IMR-90 (cell line): ENCODE data around the gene TNRC6C. TPM values are rescaled to one million over a fixed set of nuclear protein-coding genes. Genes with fewer than 3 reads are reported as not detected.
A peak's percentile ranks its signal among the peaks of the same experiment; 100 is the strongest.

Experiments used
- ATAC-seq: fragments of 200-7000 bp; cut with Tn5 transposase; 2 replicates; pipeline ENCODE4 v1.9.1; 2020; ENCODE audit warnings: low read depth, mild to moderate bottlenecking, moderate library complexity
- BruUV-seq: library from RNA; stranded (reverse); fragments of 400-500 nt; replicated peaks from 2 replicates; lab custom pipeline; 2021; lab: Mats Ljungman, UMichigan
- CTCF ChIA-PET: fragments of 300-600 bp; formaldehyde crosslinking; extraction: SDS; loops from one replicate; lab custom pipeline; 2021; ENCODE audit warnings: antibody characterized with exemption; lab: Yijun Ruan, JAX
- POLR2A ChIA-PET: fragments of 300-600 bp; sonication (Branson Sonifier 250); formaldehyde crosslinking; loops from one replicate; lab custom pipeline; 2022; ENCODE audit warnings: antibody characterized with exemption; ENCODE audit not compliant: unreplicated experiment; lab: Charles Lee
- DNase-seq: peaks from one replicate; pipeline ENCODE4 v3.0.0; 2013
- H2AFZ ChIP-seq: replicated peaks from 2 replicates; pipeline ENCODE3; 2013; ENCODE audit warnings: low read length, mild to moderate bottlenecking; ENCODE audit not compliant: poor library complexity
- H2AK5ac ChIP-seq: 2 replicates; pipeline ENCODE4 v1.6.1; 2013; ENCODE audit warnings: low read depth, low read length, inconsistent platforms
- H2AK9ac ChIP-seq: replicated peaks from 2 replicates; pipeline ENCODE3; 2013; ENCODE audit warnings: mild to moderate bottlenecking, low read depth, low read length, moderate library complexity; ENCODE audit not compliant: poor library complexity
- H2BK120ac ChIP-seq: 2 replicates; pipeline ENCODE4 v1.6.1; 2013; ENCODE audit warnings: low read depth, low read length, inconsistent platforms
- H2BK15ac ChIP-seq: 3 replicates; pipeline ENCODE4 v1.6.1; 2013; ENCODE audit warnings: low read depth, low read length, inconsistent platforms
- H2BK20ac ChIP-seq: 2 replicates; pipeline ENCODE4 v1.6.1; 2013; ENCODE audit warnings: low read depth, mild to moderate bottlenecking, inconsistent platforms, low read length, moderate library complexity
- H2BK5ac ChIP-seq: 2 replicates; pipeline ENCODE4 v1.6.1; 2013; ENCODE audit warnings: mild to moderate bottlenecking, low read depth, low read length, inconsistent platforms; ENCODE audit not compliant: poor library complexity, severe bottlenecking
- H3K14ac ChIP-seq: replicated peaks from 2 replicates; pipeline ENCODE4 v1.6.1; 2013; ENCODE audit warnings: low read depth, low read length, inconsistent platforms
- H3K18ac ChIP-seq: 2 replicates; pipeline ENCODE4 v1.6.1; 2013; ENCODE audit warnings: low read depth, low read length, control low read depth
- H3K23ac ChIP-seq: 2 replicates; pipeline ENCODE4 v1.6.1; 2013; ENCODE audit warnings: low read depth, low read length, inconsistent platforms
- H3K27ac ChIP-seq: 2 replicates; pipeline ENCODE4 v1.5.1; 2013; ENCODE audit warnings: mild to moderate bottlenecking, control low read depth, low read length; ENCODE audit not compliant: insufficient read depth
- H3K27me3 ChIP-seq: 2 replicates; pipeline ENCODE4 v1.6.1; 2013; ENCODE audit warnings: low read length; ENCODE audit not compliant: control insufficient read depth, insufficient read depth
- H3K36me3 ChIP-seq: 2 replicates; pipeline ENCODE4 v1.6.1; 2013; ENCODE audit warnings: low read length, mixed read lengths; ENCODE audit not compliant: control insufficient read depth, insufficient read depth
- H3K4ac ChIP-seq: 2 replicates; pipeline ENCODE4 v1.6.1; 2013; ENCODE audit warnings: low read depth, low read length, inconsistent platforms
- H3K4me1 ChIP-seq: 2 replicates; pipeline ENCODE4 v1.6.1; 2013; ENCODE audit warnings: low read length, mixed read lengths; ENCODE audit not compliant: control insufficient read depth, insufficient read depth
- H3K4me2 ChIP-seq: 2 replicates; pipeline ENCODE4 v1.6.1; 2013; ENCODE audit warnings: low read depth, mild to moderate bottlenecking, control low read depth, low read length, moderate library complexity
- H3K4me3 ChIP-seq: 2 replicates; pipeline ENCODE4 v1.5.1; 2013; ENCODE audit warnings: low read depth, mild to moderate bottlenecking, control low read depth, low read length, moderate library complexity; ENCODE audit not compliant: insufficient read depth
- H3K56ac ChIP-seq: 2 replicates; pipeline ENCODE4 v1.6.1; 2013; ENCODE audit warnings: low read length, inconsistent platforms; ENCODE audit not compliant: insufficient read depth; ENCODE audit errors: extremely low read depth
- H3K79me1 ChIP-seq, 2 experiments: 2 replicates each; pipeline ENCODE4 v1.6.1; 2013; ENCODE audit warnings: low read length in 2 of 2, inconsistent platforms in 1 of 2, low read depth in 1 of 2
- H3K9ac ChIP-seq: 2 replicates; pipeline ENCODE4 v1.6.1; 2013; ENCODE audit warnings: low read depth, low read length, control low read depth
- H3K9me1 ChIP-seq: 2 replicates; pipeline ENCODE4 v1.6.1; 2013; ENCODE audit warnings: low read length, inconsistent platforms; ENCODE audit not compliant: insufficient read depth
- H3K9me3 ChIP-seq: 2 replicates; pipeline ENCODE4 v1.6.1; 2013; ENCODE audit warnings: low read length; ENCODE audit not compliant: control insufficient read depth, insufficient read depth
- H4K20me1 ChIP-seq: 2 replicates; pipeline ENCODE4 v1.6.1; 2013; ENCODE audit warnings: low read length, inconsistent platforms; ENCODE audit not compliant: insufficient read depth
- H4K5ac ChIP-seq: 2 replicates; pipeline ENCODE4 v1.6.1; 2013; ENCODE audit warnings: mild to moderate bottlenecking, low read depth, low read length, control low read depth
- H4K8ac ChIP-seq, 2 experiments: 2 replicates each; pipeline ENCODE4 v1.6.1; 2013; ENCODE audit warnings: low read depth in 2 of 2, low read length in 2 of 2, control low read depth in 1 of 2, inconsistent platforms in 1 of 2
- H4K91ac ChIP-seq: 2 replicates; pipeline ENCODE4 v1.6.1; 2013; ENCODE audit warnings: low read depth, low read length, inconsistent platforms; ENCODE audit not compliant: insufficient read depth
- BHLHE40 ChIP-seq: fragments of 150-350 bp; IDR thresholded peaks from 2 replicates; pipeline ENCODE4 v1.6.1; 2016; ENCODE audit warnings: mild to moderate bottlenecking, low read depth, low read length
- CEBPB ChIP-seq: IDR thresholded peaks from 2 replicates; pipeline ENCODE4 v1.6.1; 2012; ENCODE audit warnings: low read depth, low read length, improper control_type of control experiment
- CHD1 ChIP-seq: IDR thresholded peaks from 2 replicates; pipeline ENCODE4 v1.6.1; 2012; ENCODE audit warnings: low read depth, low read length, improper control_type of control experiment
- ELK1 ChIP-seq: fragments of 150-350 bp; IDR thresholded peaks from 2 replicates; pipeline ENCODE4 v1.6.1; 2016; ENCODE audit warnings: low read depth, mild to moderate bottlenecking, low read length, moderate library complexity, borderline replicate concordance
- FOS ChIP-seq: fragments of 150-350 bp; IDR thresholded peaks from 2 replicates; pipeline ENCODE4 v1.6.1; 2016; ENCODE audit warnings: low read depth, low read length
- MAFK ChIP-seq: IDR thresholded peaks from 2 replicates; pipeline ENCODE4 v1.6.1; 2012; ENCODE audit warnings: low read depth, low read length, improper control_type of control experiment
- MAZ ChIP-seq: IDR thresholded peaks from 2 replicates; pipeline ENCODE4 v1.6.1; 2012; ENCODE audit warnings: low read depth, mild to moderate bottlenecking, low read length, improper control_type of control experiment, moderate library complexity, borderline replicate concordance
- MXI1 ChIP-seq: IDR thresholded peaks from 2 replicates; pipeline ENCODE4 v1.6.1; 2012; ENCODE audit warnings: low read depth, mild to moderate bottlenecking, low read length, moderate library complexity, borderline replicate concordance
- NFE2L2 ChIP-seq: fragments of 150-350 bp; IDR thresholded peaks from 2 replicates; pipeline ENCODE4 v1.6.1; 2016; ENCODE audit warnings: low read depth, mild to moderate bottlenecking, low read length
- POLR2A ChIP-seq: IDR thresholded peaks from 2 replicates; pipeline ENCODE4 v1.6.1; 2012; ENCODE audit warnings: mild to moderate bottlenecking, low read depth, low read length
- RAD21 ChIP-seq: IDR thresholded peaks from 2 replicates; pipeline ENCODE4 v1.6.1; 2012; ENCODE audit warnings: low read length, improper control_type of control experiment
- RCOR1 ChIP-seq: IDR thresholded peaks from 2 replicates; pipeline ENCODE4 v1.6.1; 2012; ENCODE audit warnings: mild to moderate bottlenecking, low read length, improper control_type of control experiment; ENCODE audit not compliant: insufficient replicate concordance
- RFX5 ChIP-seq: IDR thresholded peaks from 2 replicates; pipeline ENCODE4 v1.8.0; 2012; ENCODE audit warnings: low read depth, mild to moderate bottlenecking, low read length, moderate library complexity
- SMC3 ChIP-seq: fragments of 150-350 bp; IDR thresholded peaks from 2 replicates; pipeline ENCODE4 v1.6.1; 2016; ENCODE audit warnings: low read depth, mild to moderate bottlenecking, antibody characterized with exemption, low read length, moderate library complexity
- USF2 ChIP-seq: fragments of 150-350 bp; IDR thresholded peaks from 2 replicates; pipeline ENCODE4 v1.6.1; 2017; ENCODE audit warnings: mild to moderate bottlenecking, antibody characterized with exemption, low read length, low read depth
- WGBS, 2 experiments: methylation state at CpG; one replicate each; pipeline versions ENCODE4 v1.1.5 to v1.1.7; 2013; ENCODE audit warnings: missing lambda C conversion rate in 2 of 2; ENCODE audit not compliant: insufficient read length in 1 of 2; ENCODE audit errors: extremely low coverage in 2 of 2; 5-methylcytosine and 5-hydroxymethylcytosine counted together
- dilution Hi-C: fragments of 300-500 bp; cut with HindIII; formaldehyde crosslinking; loops from one replicate; pipeline ENCODE4 v1.14.3; 2018; ENCODE audit warnings: low sequenced_read_pairs; ENCODE audit not compliant: unreplicated experiment
- in situ Hi-C: fragments of 300-500 bp; cut with MboI; formaldehyde crosslinking; loops from 3 replicates; pipeline ENCODE4 v1.14.3; 2019; ENCODE audit warnings: low sequenced_read_pairs, inconsistent platforms, mixed read lengths
- intact Hi-C: fragments of 100-400 bp; cut with micrococcal nuclease; formaldehyde crosslinking; loops from 2 replicates; pipeline ENCODE4 v1.10.0; 2022
- polyA plus RNA-seq, 3 experiments: library from polyadenylated mRNA; depleted of rRNA; stranded (reverse); fragments of >200 nt; gene quantifications; 2 replicates each; pipeline ENCODE4 v1.2.3, GENCODE V29; 2012; ENCODE audit warnings: low replicate concordance in 1 of 3
- total RNA-seq: library from RNA; depleted of rRNA; stranded (reverse); fragments of >200 nt; gene quantifications from 2 replicates; pipeline ENCODE4 v1.2.3, GENCODE V29; 2012
- TF ChIP-seq, protein P1 (sequence below): conservative IDR thresholded peaks from 2 replicates; pipeline ENCODE4 v1.5.1; 2012; ENCODE audit warnings: mild to moderate bottlenecking, low read depth, low read length, improper control_type of control experiment

Gene TNRC6C
- total and polyA plus RNA-seq, 2 of the 4 experiments (the other 2 are of a cell fraction), result 1.6 to 2.7 TPM

GRCh38 chr17:78037280-78037679 lies 78.8 kb downstream of the TNRC6C start:
- H4K5ac ChIP-seq, result no peak overlapping the region
- no peak overlapping the region for H2BK120ac ChIP-seq
- H3K56ac ChIP-seq, result no peak overlapping the region
- H2AK9ac ChIP-seq, result no peak overlapping the region
- H3K27me3 ChIP-seq, result no peaks in the 10 kb centered on the region
- H3K14ac ChIP-seq, result no peak overlapping the region
- no peaks in the 10 kb centered on the region for H3K9me3 ChIP-seq
- DNase-seq (no peak), ATAC-seq (no peak)
- peaks cover 6% of the 10 kb centered on the region for H3K4me1 ChIP-seq
- TF ChIP-seq ELK1 (no peak), POLR2A (no peak), SMC3 (no peak), MAZ (no peak), RAD21 (no peak), RFX5 (no peak), BHLHE40 (no peak), USF2 (no peak), MAFK (no peak), RCOR1 (no peak), CEBPB (no peak), CHD1 (no peak), NFE2L2 (no peak), FOS (no peak), MXI1 (no peak)
- TF ChIP-seq, protein P1, sequence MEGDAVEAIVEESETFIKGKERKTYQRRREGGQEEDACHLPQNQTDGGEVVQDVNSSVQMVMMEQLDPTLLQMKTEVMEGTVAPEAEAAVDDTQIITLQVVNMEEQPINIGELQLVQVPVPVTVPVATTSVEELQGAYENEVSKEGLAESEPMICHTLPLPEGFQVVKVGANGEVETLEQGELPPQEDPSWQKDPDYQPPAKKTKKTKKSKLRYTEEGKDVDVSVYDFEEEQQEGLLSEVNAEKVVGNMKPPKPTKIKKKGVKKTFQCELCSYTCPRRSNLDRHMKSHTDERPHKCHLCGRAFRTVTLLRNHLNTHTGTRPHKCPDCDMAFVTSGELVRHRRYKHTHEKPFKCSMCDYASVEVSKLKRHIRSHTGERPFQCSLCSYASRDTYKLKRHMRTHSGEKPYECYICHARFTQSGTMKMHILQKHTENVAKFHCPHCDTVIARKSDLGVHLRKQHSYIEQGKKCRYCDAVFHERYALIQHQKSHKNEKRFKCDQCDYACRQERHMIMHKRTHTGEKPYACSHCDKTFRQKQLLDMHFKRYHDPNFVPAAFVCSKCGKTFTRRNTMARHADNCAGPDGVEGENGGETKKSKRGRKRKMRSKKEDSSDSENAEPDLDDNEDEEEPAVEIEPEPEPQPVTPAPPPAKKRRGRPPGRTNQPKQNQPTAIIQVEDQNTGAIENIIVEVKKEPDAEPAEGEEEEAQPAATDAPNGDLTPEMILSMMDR, result no peak
- H2BK5ac ChIP-seq, result no peak overlapping the region
- peaks cover 8% of the 10 kb centered on the region; the same call in 1 of the 2 replicates for H3K36me3 ChIP-seq
- H2AFZ ChIP-seq, result no peak overlapping the region
- H2BK15ac ChIP-seq, result peak overlapping the region; percentile 59; the same call in 1 of the 3 replicates
- H3K9me1 ChIP-seq, result peaks cover 21% of the 10 kb centered on the region
- H3K18ac ChIP-seq, result no peak overlapping the region
- intact Hi-C loops (no loop called here), dilution Hi-C loops (no loop called here), in situ Hi-C loops (no loop called here)
- peaks cover 2 to 33% of the 10 kb centered on the region in 2 experiments; a peak in 3 of 4 replicates for H3K79me1 ChIP-seq
- H4K91ac ChIP-seq, result no peak overlapping the region
- H2AK5ac ChIP-seq, result peak overlapping the region; percentile 20
- H2BK20ac ChIP-seq, result no peak overlapping the region
- H3K9ac ChIP-seq, result no peak overlapping the region
- 96% methylated on average over 3 of the region's 7 CpGs; no CpG with 5 or more reads in 1 of the 2 experiments for WGBS, 2 experiments
- H3K27ac ChIP-seq, result no peak overlapping the region
- H3K4me2 ChIP-seq, result no peak overlapping the region
- POLR2A ChIA-PET, result no interaction called here
- H3K4ac ChIP-seq, result no peak overlapping the region
- CTCF ChIA-PET, result no interaction called here
- BruUV-seq, result no TSS peak
- H3K23ac ChIP-seq, result no peak overlapping the region
- no peak overlapping the region for H3K4me3 ChIP-seq
- H4K8ac ChIP-seq, result no peak overlapping the region
- no peaks in the 10 kb centered on the region for H4K20me1 ChIP-seq
